ENCODE measurements around the gene EEA1.
"Not testable (repeated sequence)": the region's sequence is repeated elsewhere in the genome, so short reads cannot be mapped to it uniquely, and the experiment has no call there.

Gene EEA1

DNA sequence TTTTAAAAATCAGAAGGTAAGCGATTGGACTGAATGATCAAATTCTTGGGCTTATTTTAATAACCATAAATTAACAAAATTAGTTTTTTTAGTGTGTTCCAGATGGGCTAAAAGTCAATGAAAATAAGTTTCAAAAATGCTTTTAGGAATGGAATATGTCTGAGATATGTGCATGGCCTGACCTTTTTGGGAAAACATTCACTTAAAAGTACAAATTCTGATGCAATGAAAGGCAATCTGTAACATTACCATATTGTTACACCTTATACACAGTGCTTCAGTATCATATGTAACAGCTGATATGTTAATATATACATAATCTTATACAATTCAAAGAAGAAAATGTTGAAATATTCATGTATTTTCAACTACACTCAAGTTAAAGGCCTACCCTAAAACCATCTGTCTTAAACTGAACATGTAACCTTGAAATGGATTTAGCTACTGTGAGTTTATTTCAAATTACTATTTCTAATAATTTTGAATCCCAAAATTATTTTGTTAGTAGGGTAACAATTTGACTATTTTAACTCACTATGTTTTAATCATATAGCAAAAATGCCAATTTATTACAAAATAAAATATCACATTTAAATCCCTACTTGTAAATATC, 84.8 kb downstream of the EEA1 start:
- H3K36me3 Mint-ChIP-seq (ENCODE audit: low read depth), result peaks cover 47% of the 10 kb centered on the region
- peaks cover 9% of the 10 kb centered on the region for H3K4me1 Mint-ChIP-seq (ENCODE audit: low read depth)
- no peak overlapping the region for H3K4me3 Mint-ChIP-seq
- H3K27ac Mint-ChIP-seq, result no peak overlapping the region
- H3K27me3 Mint-ChIP-seq, result no peaks in the 10 kb centered on the region
- no peaks in the 10 kb centered on the region for H3K9me3 Mint-ChIP-seq

DNA sequence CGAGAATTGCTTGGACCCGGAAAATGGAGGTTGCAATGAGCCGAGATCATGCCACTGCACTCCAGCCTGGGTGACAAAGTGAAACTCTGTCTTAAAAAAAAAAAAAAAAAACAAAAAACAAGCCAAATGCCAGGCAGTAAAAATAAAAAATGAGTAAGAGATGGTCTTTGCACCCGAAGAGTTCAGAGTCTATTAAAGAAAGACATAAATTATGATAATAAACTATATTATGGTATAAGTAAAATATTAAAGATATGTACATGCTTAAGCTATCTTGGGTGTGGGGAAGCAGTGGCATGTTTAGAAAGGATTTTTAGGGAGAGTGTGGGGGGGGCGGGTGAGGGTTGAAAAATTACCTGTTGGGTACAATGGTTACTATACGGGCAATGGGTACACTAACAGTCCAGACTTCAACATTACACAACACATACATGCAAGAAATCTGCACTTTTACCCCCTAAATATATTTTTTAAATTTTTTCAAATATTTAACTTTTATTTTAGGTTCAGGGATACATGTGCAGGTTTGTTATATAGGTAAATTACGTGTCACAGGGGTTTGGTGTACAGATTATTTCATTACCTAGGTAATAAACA, 99.3 kb downstream of the EEA1 start:
- no peak overlapping the region for H3K27ac Mint-ChIP-seq
- H3K27me3 Mint-ChIP-seq, result no peaks in the 10 kb centered on the region
- H3K4me3 Mint-ChIP-seq, result no peak overlapping the region
- no peaks in the 10 kb centered on the region for H3K9me3 Mint-ChIP-seq
- H3K36me3 Mint-ChIP-seq (ENCODE audit: low read depth), result peaks cover 40% of the 10 kb centered on the region
- no peaks in the 10 kb centered on the region for H3K4me1 Mint-ChIP-seq (ENCODE audit: low read depth)

DNA sequence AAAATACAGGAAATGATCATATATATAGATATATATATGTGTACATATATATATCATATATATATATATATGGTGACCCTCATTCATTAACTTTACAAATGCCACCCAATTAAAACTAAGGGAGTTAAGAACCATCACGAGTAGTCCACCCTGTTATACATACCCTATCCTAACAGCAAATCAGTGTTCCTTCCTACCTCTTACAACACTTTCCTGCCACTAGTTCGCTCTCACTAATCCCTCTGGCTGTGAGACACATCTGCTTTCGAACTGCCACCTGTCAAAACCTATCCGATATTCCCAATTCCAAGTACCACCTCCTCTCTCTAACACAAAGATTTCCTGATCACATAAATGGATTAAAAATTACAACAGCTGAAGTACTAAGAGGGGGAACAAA, 100.5 kb downstream of the EEA1 start:
- Mint-ChIP-seq H3K36me3 (ENCODE audit: low read depth) (peaks cover 30% of the 10 kb centered on the region), H3K27ac (no peak overlapping the region), H3K4me1 (ENCODE audit: low read depth) (no peaks in the 10 kb centered on the region), H3K9me3 (no peaks in the 10 kb centered on the region), H3K27me3 (no peaks in the 10 kb centered on the region), H3K4me3 (no peak overlapping the region)

DNA sequence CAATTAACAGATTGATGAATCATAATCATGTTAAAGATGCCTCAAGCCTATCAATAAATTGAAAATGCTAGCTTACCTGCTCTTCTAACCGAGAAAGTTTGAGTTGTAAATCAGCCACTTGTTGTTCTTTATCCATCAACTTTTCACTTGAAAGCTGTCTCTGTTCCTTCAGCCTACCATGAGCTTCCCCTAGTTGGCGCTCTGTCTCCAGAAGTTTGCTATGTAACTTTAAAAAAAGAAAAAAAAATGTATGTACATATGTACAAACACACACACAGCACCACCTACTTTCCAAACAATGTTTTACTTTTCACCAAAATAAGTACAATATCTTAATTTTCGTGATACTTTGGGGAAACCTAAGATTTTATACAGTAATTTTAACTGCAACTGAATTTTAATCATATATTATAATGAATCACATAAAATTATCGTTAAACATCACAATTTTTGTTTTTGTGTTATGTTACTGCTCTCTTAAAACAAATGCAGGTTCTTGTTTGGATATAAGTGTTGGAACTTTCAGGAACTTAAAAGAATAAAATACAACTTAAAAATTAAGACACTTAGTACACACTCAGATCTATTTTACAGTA, 101.2 kb downstream of the EEA1 start:
- no peak overlapping the region for H3K4me3 Mint-ChIP-seq

DNA sequence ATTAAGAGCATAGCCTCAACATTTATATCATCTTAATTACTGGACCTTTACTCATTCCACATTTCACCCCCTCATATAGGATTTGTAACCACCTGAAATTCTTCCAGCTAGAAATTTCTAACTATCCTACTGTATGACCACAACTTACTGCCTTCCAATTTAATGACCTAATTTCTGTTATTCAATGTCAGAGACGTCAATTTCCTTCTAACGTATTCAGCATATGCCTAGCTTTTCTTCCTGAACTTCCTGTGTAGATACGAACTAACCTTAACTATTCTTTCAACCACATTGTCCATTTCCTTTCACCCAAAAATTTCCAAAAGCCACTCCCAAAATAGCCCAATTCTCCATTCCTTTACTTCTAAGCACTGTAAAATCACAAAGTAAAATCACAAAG, 108.0 kb downstream of the EEA1 start:
- Mint-ChIP-seq H3K36me3 (ENCODE audit: low read depth) (peaks cover 20% of the 10 kb centered on the region), H3K27ac (no peak overlapping the region), H3K27me3 (no peaks in the 10 kb centered on the region), H3K4me3 (no peak overlapping the region), H3K9me3 (no peaks in the 10 kb centered on the region), H3K4me1 (ENCODE audit: low read depth) (no peaks in the 10 kb centered on the region)

More for the DNA sequence above, 101.2 kb downstream of the EEA1 start:
- no peaks in the 10 kb centered on the region for H3K9me3 Mint-ChIP-seq
- no peak overlapping the region for H3K27ac Mint-ChIP-seq
- H3K27me3 Mint-ChIP-seq, result no peaks in the 10 kb centered on the region
- H3K4me1 Mint-ChIP-seq (ENCODE audit: low read depth), result no peaks in the 10 kb centered on the region
- peaks cover 26% of the 10 kb centered on the region for H3K36me3 Mint-ChIP-seq (ENCODE audit: low read depth)

DNA sequence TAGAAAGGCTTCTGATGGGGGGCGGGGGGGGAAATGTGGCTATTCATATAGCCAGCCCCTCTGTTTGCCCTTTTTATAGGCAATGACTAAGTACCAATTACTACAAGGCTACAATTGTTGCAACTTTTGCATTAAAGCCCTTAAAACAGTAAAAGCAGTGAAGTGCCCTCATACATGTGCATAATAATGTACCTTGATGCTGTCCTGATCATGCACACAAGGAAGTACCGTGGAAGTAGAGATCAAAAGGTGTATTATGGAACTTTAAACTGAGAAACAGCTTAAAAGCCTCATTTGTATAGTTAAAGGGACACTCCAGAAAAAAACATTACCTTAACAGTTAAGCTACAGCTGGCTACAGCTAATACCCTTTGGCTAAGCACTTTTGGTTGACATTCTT, 114.5 kb downstream of the EEA1 start:
- peaks cover 3% of the 10 kb centered on the region for H3K4me1 Mint-ChIP-seq (ENCODE audit: low read depth)
- H3K36me3 Mint-ChIP-seq (ENCODE audit: low read depth), result peaks cover 59% of the 10 kb centered on the region
- no peak overlapping the region for H3K27ac Mint-ChIP-seq
- no peak overlapping the region for H3K4me3 Mint-ChIP-seq
- H3K27me3 Mint-ChIP-seq, result no peaks in the 10 kb centered on the region
- H3K9me3 Mint-ChIP-seq, result no peaks in the 10 kb centered on the region

DNA sequence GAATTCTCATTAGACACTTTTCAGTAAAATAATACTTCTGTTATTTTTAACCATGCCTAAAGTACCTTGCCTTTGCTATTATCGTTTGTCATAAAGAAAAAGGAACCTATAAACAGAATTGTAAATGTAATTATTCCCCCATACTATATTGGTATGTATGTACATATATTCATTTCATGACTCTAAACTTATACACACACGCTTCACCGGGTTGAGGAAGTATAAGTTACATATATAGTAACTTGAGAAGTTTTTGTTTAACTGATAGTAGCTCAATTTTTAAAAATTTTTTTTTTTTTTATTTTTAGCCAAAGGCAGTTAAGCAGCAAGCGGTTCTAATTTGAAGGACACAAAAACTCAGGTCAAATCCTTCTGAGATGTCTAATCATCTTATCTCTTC, 118.7 kb downstream of the EEA1 start:
- Mint-ChIP-seq H3K36me3 (ENCODE audit: low read depth) (peaks cover 73% of the 10 kb centered on the region), H3K4me1 (ENCODE audit: low read depth) (peaks cover 3% of the 10 kb centered on the region), H3K4me3 (no peak overlapping the region)

DNA sequence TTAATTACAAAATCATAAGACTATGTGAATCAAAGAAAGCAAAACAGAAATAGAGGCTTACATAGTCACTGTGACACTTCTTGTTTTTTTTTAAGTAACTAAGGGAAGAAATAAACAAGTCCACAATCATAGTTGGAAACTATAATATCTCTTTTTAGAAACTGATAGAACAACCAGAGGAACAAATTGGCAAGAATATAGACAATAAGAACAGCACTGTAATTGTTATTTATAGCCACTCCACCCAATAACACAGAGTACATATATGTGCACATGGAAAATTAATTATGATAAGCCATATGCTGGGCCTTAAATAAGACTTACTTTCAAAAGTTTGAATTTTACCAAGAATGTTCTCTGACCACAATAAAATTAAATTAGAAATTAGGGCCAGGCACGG, 125.2 kb downstream of the EEA1 start:
- Mint-ChIP-seq H3K27ac (no peak overlapping the region), H3K9me3 (no peaks in the 10 kb centered on the region), H3K36me3 (ENCODE audit: low read depth) (peaks cover 76% of the 10 kb centered on the region), H3K4me3 (no peak overlapping the region), H3K27me3 (no peaks in the 10 kb centered on the region), H3K4me1 (ENCODE audit: low read depth) (no peaks in the 10 kb centered on the region)

More for the DNA sequence above, 118.7 kb downstream of the EEA1 start:
- no peaks in the 10 kb centered on the region for H3K9me3 Mint-ChIP-seq
- H3K27me3 Mint-ChIP-seq, result no peaks in the 10 kb centered on the region
- no peak overlapping the region for H3K27ac Mint-ChIP-seq

DNA sequence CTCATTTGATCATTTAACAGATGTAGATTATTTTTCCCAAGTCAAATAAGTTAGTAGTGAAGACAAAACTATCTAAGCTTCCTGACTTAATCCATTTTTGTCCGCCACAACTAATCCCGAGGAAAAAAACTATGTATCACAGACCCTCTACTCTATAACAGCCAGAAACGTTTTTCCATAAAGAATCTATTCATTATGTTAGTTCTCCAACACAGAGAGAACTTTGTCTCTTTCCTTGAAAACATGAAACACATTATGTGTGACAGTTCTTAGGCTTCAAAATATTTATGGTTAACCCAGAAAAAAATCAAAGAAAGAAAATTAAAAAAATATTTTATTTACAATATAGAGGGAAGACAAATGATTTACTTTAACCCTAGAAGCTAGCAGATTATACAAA, 126.2 kb downstream of the EEA1 start:
- no peaks in the 10 kb centered on the region for H3K9me3 Mint-ChIP-seq
- H3K4me1 Mint-ChIP-seq (ENCODE audit: low read depth), result no peaks in the 10 kb centered on the region
- H3K27me3 Mint-ChIP-seq, result no peaks in the 10 kb centered on the region
- H3K36me3 Mint-ChIP-seq (ENCODE audit: low read depth), result peaks cover 69% of the 10 kb centered on the region
- no peak overlapping the region for H3K27ac Mint-ChIP-seq
- no peak overlapping the region for H3K4me3 Mint-ChIP-seq

DNA sequence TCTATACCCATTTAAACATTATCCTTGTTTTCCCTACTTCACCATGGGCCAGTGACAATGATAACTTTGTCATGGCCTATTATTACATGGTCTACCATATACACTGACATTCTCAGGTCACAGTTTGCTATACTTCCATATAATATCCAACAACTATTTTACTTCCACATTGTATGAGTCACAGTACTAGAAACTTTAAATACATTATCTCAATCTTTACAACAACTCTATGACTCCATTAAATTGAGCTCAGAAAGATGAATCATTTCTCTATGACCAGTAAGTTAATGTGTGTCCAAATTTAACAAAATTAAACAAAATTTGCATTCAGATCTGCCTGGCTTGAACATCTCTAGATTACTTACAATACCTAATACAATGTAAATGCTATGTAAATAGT, 132.4 kb downstream of the EEA1 start:
- no peak overlapping the region for H3K27ac Mint-ChIP-seq
- H3K4me3 Mint-ChIP-seq, result no peak overlapping the region
- H3K9me3 Mint-ChIP-seq, result peaks cover 22% of the 10 kb centered on the region
- peaks cover 71% of the 10 kb centered on the region for H3K36me3 Mint-ChIP-seq (ENCODE audit: low read depth)
- H3K27me3 Mint-ChIP-seq, result no peaks in the 10 kb centered on the region
- no peaks in the 10 kb centered on the region for H3K4me1 Mint-ChIP-seq (ENCODE audit: low read depth)

DNA sequence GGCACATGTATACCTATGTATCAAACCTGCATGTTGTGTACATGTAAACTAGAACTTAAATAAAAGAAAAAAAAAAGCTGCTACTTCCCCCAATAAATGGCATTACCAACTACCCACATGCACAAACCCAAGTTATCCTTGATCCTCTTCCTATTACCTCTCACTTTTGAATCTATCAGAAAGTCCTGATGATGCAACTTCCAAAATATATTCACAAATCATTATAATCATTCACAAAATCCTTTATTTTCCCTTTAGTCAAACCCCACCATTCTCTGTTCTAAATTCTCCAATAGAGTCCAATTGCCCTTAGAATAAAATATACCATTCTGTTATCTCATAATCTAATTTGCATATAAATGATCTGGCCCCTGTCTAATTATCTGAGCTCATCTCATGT, 134.3 kb downstream of the EEA1 start:
- Mint-ChIP-seq H3K27ac (no peak overlapping the region), H3K4me1 (ENCODE audit: low read depth) (peaks cover 6% of the 10 kb centered on the region), H3K9me3 (peaks cover 27% of the 10 kb centered on the region), H3K4me3 (no peak overlapping the region), H3K27me3 (no peaks in the 10 kb centered on the region), H3K36me3 (ENCODE audit: low read depth) (peaks cover 76% of the 10 kb centered on the region)

DNA sequence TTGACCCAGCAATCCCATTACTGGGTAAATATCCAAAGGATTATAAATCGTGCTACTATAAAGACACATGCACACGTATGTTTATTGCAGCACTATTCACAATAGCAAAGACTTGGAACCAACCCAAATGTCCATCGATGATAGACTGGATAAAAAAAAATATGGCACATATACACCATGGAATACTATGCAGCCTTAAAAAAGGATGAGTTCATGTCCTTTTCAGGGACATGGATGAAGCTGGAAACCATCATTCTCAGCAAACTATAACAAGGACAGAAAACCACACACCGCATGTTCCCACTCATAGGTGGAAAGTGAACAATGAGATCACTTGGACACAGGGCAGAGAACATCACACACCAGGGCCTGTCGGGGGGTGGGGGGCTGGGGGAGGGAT, 134.7 kb downstream of the EEA1 start:
- H3K36me3 Mint-ChIP-seq (ENCODE audit: low read depth), result peaks cover 77% of the 10 kb centered on the region
- not testable (repeated sequence) for H3K4me3 Mint-ChIP-seq; H3K27ac Mint-ChIP-seq; H3K4me1 Mint-ChIP-seq (ENCODE audit: low read depth); H3K27me3 Mint-ChIP-seq
- H3K9me3 Mint-ChIP-seq, result peaks cover 27% of the 10 kb centered on the region

DNA sequence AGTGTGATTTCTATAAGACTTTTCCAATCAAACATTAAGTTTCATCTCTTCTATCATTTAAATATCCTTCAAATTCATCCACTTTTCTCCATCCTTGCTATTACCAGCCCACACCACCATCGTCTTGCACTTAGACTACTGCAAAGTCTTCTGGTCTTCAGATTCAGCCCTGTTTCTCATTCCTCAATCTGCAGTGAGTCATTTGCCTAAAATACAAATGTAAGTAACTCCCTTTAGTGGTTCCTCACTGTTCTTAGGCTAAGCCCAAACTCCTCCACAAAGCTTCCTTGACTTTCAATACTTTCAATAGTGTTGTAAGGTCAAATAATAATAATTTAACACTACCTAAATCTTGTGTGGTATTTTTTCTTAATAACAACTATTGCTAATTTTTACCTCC, 143.1 kb downstream of the EEA1 start:
- Mint-ChIP-seq H3K27me3 (no peaks in the 10 kb centered on the region), H3K27ac (no peak overlapping the region), H3K9me3 (peaks cover under 1% of the 10 kb centered on the region), H3K4me3 (no peak overlapping the region), H3K4me1 (ENCODE audit: low read depth) (peaks cover 6% of the 10 kb centered on the region), H3K36me3 (ENCODE audit: low read depth) (peaks cover 46% of the 10 kb centered on the region)

DNA sequence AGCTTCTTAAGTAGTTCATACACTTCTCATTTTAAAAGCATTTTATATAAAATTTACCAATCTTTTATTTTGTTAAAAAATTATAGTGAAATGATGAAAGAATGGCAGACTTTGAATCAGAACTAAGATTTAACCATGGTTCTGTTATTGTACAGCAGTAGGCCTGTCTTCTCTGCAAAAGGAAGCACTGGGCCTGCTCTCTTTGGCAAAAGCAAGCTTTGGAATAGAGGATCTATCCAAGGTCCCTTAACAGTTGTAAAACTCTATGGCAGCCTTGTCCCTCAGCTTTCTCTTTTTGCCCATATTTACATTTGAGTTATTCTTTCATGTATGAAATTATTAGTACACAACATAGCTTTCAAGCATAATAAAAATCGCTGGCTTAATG, 143.5 kb downstream of the EEA1 start:
- no peak overlapping the region for H3K27ac Mint-ChIP-seq
- peaks cover 4% of the 10 kb centered on the region for H3K4me1 Mint-ChIP-seq (ENCODE audit: low read depth)
- H3K36me3 Mint-ChIP-seq (ENCODE audit: low read depth), result peaks cover 42% of the 10 kb centered on the region
- no peaks in the 10 kb centered on the region for H3K9me3 Mint-ChIP-seq
- no peak overlapping the region for H3K4me3 Mint-ChIP-seq
- no peaks in the 10 kb centered on the region for H3K27me3 Mint-ChIP-seq

DNA sequence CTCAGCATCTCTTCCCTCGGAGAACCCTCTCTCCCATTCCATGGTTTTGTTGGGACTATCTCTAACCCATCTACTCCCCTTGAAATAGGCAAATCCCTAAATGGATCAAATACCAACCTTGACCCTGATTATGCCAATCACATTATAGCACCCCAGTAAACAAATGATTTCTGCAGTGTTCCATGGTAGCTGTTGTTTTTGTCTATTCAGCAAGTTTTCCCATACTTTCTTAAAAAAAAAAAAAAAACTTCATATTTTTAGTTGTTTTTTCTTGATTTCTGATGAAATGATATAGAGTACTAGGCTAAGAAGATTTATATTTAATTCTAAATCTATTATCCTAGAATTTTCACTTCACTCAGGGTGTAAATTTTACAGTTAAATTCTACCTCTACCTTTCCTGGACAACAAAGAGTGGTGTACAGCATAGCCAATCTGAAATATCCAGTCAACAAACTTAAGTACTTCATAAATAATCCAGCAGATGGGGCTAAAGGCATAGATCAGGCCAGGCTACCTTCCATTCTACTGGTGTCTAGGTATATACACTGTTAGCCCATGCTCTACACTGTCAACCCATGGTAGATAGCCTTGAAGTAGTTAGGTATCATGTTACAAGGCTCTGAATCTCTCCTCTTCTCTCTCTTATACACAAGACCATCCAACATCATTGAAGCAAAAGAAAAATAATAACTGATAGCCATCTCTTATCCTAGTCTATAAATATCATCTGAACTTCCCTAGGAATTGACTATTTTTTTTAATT, 144.1 kb downstream of the EEA1 start:
- no peaks in the 10 kb centered on the region for H3K4me1 Mint-ChIP-seq (ENCODE audit: low read depth)
- H3K4me3 Mint-ChIP-seq, result no peak overlapping the region
- no peak overlapping the region for H3K27ac Mint-ChIP-seq
- no peaks in the 10 kb centered on the region for H3K27me3 Mint-ChIP-seq
- no peaks in the 10 kb centered on the region for H3K9me3 Mint-ChIP-seq
- peaks cover 36% of the 10 kb centered on the region for H3K36me3 Mint-ChIP-seq (ENCODE audit: low read depth)

Data from stimulated activated naive CD8-positive, alpha-beta T cell treated with anti-CD3 and anti-CD28 coated beads, Interleukin-15, Interleukin-2, amounts not matched to agents 100 ng/mL and 50 ng/mL, for 24 hours (primary cell).